GM18520 (cell line): ENCODE results near the gene LHX2.

Source experiments
- ATAC-seq: cut with Tn5 transposase; IDR thresholded peaks from one replicate; pipeline ENCODE4 v1.9.1; 2021; ENCODE audit not compliant: unreplicated experiment

The LHX2 gene

GRCh38 chr9:124012368-124013301 is 1.1 kb downstream of the LHX2 start:
- no peak for ATAC-seq

DNA sequence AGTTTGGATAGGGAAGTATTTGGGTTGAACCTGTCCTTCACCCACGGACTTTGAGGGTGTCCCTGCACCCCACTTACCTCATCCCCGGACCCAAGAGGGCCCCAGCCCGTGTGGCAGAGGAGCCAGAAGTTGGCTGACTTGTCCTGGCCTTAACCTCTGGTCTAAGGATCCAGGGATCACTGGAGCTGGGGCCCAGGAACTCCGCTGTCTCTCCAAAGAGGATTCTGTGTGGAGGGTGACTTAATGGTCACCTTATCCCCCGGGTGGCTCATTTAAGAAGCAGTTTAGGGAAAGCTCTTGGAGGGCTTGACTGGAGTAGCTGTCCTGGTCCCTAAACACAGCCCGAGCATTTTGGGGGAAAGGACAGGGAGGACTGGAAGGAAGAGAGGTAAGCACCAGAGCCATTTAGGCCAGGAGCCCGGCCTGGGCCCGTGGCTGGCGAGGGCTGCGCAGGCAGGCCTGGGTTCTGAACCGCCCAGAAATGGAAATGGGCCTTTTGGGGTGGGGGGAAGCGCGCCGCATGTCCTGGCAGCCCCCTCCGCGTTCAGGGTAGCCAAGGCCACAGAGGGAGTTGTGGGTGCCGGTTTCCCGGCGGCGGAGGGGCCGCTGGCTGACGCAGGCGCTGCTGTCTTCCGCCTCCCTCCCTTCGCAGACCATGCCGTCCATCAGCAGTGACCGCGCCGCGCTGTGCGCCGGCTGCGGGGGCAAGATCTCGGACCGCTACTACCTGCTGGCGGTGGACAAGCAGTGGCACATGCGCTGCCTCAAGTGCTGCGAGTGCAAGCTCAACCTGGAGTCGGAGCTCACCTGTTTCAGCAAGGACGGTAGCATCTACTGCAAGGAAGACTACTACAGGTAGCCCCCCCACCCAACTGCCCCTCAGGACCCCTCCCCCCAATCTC is 2.0 kb downstream of the LHX2 start:
- ATAC-seq = no peak

DNA sequence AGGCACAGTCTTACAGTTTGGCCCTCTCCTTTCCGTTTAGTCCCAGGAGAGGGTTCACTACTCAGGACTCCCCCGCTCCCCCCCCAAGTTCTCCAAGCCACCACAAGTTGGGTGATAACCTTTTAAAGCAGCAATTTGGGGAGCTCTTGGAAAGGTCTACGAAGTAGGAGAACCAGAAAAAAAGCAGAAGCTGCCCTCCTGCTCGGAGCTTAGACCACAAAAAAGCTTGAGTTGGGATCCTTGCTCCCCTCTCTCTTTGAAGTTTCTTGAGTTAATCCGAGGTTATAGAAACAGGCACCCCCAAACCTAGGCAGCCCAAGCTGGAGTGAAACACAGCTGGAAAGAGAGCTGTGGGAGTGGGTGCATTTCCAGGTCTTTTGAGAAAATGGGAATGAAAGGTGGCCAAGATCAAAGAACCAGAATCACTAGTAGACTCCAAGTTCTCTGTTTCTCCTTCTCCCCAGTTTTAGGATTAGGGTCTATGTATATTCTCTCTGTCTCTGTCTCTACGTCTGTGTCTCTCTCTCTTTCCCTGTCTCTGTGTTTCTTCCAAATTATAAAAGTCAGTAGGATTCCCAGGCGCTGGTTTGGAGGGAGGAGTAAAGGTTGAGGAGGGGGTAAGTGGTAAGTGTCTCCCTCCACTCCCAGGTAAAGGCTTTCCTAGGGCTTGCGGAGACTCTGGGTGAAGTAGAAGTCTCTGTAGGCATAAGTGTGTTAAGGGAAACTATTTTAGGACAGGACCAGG is 2.8 kb downstream of the LHX2 start:
- no peak for ATAC-seq

GRCh38 chr9:124014956-124015660 is 3.5 kb downstream of the LHX2 start:
- no peak for ATAC-seq

DNA sequence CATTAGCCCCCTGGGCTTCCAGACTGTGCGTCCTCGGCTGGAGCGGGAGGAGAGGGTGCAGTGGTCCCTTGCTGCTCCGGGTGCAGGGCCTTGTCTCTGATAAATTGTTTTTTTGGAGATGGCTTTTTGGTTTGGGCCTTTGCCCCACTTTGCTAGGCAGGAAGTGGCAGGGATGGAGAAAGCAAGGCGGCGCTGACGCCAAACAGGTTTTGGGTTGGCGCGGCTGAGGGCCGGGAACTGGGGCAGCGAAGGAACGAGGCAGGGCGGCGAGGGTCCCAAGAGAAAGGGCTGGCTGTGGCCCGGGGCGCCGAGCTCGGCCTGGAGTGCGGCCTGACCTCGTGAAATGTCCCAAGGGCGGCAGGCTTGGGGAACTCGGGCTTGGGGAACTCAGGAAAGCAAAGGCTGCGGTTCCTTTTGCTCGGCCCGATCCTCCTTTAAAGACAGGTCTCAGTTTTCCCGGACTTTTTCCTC is 4.1 kb downstream of the LHX2 start:
- ATAC-seq = no peak

DNA sequence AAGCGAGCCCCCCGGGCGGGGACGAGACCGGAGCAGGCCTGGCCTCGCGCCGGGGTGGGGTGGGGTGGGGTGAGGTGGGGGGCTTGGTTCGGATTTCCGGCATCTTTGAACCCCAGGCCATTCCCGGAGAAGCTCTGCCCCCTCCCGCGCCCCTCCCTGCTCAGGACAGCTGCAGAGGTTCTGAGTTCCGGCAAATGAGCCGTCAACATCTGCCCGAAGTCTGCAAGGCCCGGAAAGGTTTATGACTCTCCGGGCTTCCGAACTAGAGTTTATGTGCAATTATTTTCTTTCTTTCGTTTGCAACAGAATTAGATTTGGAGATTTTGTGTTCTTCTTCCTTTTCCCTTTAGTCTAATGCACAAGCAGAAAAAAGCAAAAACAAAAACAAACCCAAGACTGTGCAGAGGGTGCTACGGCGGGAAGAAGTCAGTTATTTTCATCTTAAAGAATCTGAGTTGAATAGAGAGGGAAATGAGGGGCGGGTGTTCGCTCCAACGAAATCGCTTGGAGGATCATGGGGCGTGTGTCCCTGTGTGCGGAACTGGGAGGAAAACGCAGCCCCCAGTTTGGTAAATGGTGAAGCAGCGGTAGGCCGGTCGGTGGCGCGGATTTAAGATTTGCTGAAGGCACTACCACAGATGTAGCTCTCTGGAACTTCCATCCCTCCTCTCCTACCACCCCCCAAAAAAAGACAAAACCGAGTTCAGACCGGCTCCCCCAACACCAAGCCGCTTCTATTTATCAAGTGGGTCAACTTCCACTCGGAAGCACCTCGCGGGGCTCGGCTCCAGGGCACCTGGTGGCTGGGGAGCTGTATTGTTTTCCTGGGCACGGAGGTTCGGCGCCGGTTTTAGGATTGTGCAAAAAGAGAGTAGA is 4.8 kb downstream of the LHX2 start:
- no peak for ATAC-seq

DNA sequence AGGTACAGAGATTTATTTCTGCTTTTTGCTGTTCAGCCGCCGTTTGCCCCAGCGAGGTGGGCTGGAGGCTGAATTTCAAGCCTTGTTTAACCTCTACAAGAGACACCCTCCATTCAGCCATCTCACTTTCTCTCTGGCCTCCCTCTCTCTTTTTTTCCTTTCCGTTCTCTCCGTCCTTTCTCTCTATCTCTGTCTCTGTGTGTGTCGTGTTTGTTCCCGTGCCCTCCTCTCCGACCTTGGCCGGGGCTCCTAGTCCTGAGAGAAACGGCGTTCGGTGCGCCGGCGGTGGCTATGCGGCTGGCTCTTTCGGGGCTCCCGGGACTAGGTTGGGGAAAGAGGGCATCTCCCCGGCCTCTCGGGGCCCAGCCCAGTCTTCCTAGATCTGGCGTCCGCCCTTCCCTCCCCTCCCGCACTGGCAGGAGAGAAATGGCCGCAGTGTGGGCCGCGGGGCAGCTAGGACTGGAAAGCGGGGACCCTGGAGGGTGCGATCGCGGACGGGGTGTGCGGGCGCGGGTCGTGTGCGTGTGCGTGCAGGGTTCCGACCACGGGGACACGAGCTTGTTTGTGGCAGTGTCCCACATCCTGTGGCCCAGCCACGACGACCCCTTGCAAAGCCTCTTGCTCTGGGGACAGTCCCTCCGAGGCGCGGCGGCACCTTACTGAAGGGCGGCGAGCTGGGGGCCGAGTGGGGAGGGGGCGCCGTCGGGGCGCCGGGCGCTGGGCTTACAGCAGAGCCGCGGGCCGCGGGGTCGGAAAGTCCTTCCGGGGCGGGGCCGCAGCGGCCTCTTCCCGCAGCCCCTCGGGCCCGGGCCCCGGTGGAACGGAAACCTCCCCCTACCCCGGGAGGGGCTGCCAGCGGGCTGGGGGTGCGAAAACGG is 5.7 kb downstream of the LHX2 start:
- ATAC-seq = no peak

DNA sequence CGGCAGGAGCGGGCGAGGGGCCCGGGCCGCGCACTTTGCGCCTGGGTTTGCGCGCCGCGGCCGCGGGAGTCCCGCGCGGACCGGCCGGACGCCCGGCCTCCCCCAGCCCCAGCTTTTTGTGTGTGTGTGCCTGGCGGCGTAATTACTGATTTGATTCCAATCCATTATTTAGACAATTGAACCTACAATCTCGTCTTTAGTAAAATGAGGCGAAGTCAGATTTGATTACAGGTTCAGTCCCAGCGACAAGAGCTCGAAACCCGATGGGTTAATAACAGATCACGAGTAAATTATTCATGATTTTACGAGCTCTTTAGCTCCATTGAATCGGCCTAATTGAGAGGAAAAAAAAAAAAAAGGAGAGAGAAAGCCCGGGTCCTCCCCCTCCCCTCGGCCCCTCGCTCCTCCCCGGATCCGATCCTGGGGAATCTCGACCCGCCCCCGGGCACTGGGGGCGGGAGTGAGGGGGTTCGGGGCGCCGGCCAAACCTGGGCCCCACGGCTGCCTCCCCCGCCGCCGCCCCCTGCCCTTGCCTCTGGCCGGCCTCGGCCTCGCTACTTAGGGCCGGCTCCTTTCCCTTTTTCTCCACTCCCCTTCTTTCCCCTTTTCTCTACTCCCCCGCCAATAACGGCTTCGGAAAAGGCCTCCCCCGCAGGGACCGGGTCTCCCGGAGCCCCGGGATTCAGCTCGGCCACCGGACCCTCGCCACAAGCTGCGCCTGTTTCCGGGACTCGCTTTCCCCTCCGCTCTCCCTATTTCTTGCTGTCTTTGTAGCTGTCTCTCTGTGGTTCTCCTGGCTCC is 6.6 kb downstream of the LHX2 start:
- ATAC-seq = no peak

DNA sequence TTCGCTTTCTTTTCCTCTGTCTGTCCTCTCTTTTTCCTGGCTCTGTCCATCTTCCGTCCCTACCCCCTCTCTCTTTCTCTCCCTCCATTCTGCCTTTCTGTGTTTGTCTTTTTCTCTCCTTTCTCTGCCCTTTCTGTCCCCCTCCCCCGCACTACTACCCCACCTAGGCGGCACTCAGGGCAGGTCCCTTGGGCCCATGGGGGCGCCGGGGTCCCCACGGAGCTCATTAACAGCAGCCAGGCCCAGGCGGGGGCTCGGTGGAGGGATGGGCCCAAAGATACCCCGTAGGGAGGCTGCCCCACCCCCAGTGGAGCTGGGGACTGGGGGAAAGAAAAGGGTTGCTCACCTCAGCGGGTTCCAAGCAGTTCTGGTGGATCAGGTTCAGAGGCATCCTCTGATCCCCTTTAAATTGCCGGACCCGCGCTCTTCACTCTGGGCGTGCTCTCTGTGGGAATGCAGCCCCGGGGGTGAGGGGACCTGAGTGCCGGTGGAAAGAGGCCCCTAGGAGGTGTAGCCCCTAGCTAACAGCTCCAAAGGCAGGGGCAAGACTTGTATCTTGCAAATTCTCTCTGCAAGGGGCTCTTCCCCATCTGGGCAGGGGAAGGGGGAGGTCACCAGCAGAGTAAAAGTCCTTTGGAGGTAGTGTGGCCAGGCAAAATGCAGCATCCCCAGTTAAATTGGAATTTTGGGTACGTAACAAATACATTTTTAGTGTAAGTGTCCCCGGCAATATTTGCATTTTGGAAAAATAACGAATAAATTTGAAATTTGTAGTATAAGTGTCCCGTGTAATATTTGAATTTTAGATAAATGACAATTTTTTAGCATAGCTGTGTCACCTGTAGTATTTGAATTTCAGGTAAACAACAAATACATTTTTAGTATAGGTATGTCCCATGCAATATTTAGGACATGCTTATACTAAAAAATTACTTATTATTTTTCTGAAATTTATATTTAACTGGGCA is 7.4 kb downstream of the LHX2 start:
- ATAC-seq = no peak

DNA sequence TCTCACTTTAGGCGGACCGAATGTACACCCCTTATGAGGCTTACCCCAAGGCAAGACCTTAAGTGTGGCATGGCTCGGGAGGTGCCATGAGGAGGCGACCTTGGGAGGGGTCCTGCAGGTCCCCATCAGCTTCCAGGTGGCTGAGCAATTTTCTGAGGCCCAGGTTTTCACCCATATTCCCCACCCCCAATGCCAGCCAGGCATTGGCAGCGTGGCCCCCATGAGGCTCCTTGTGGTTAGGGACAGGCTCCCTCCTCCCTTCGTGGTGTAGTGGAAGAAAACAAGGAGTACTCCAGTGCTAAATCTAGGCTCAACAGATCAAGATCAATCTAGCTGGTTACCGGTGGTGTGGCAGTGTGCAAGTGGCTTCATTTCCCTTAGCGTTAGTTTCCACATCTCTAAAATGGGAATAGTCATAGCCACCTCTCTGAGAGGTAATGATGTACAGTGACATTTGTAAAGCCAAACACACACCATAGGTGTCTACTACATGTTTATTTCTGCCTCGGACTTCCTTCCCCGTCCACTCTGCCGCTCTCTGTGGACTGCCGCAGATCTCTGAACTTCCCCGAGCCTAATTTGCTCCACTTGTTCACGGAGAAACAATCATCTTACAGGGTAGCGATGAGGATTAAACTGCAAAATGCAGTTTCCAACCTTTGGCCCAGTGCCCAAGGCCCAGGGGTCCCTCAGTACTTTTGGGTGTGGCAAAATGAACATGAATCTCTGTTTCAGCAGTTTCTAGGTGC is 8.4 kb downstream of the LHX2 start:
- no peak for ATAC-seq

DNA sequence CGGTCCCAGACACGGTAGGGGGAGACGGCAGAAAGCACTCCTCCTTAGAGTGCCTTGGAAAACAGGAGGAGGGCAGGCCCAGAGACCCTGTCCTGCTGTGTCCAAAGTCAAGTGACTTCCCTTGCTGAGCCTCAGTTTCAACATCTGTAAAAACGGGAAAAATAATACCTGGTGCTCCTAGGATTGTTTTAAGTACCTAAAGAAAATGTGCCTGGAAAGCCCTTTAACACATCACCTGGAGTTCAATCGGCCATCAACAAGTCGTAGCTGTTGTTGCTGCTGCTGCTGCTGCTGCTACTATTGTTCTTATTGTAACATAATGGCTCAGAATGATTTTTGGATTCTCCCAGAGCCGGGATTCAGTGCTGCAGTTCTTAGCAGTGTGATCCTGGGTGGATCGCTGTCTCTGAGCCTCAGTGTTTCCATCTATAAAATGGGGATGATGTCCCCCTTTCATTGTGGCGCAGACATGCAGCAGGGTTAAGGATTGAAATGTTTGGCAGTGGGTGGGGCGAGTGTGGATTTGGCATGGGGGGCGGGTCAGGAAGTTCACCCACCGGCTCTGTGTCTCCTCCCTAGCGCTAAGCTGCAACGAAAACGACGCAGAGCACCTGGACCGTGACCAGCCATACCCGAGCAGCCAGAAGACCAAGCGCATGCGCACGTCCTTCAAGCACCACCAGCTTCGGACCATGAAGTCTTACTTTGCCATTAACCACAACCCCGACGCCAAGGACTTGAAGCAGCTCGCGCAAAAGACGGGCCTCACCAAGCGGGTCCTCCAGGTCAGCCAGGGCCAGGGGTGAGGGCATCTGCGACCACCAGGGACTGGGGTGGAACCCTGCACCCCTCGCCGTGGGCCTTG is 9.2 kb downstream of the LHX2 start:
- no peak for ATAC-seq

GRCh38 chr9:124021385-124021769 is 9.8 kb downstream of the LHX2 start:
- no peak for ATAC-seq

- ATAC-seq = no peak
Measured at GRCh38 chr9:124022201-124023121, 10.9 kb downstream of the LHX2 start.

DNA sequence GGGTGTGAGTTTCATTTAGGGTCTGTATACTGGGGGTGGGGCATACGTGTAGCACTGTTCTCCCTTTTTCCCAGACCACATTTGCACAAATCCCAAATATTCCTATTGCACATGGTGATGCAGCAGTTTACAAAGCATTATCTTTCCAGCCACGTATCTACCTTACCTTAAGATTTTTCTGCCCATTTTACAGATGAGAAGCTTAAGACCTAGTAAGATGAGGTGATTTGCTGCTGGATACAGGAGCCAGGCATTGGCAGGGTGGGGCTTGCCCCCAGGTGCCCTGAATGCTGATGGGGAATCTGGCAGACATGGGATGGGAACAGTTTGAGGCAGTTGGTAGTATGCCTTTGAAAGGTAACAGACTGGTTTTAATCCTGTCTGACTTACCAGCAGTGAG is 12.5 kb downstream of the LHX2 start:
- ATAC-seq = no peak
